Measurements from ENCODE around the gene TMF1.

DNA sequence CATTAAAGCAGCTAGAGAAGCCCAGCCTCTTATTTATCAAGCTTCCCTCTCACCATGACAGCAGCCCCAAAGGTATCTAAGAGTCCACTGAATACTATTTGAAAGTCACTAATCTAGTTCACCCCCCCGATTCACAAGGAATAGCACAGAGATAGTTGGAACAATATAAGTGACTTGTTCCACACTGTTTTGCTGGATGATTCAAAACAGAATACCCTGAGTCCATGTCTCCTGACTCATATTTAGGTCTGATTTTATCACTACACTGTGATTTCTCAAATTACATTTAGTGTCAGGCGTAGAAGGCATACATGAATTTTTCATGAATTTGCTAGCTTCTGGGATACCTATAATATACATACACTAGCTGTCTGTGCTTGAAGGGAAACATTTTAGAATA, 20.0 kb downstream of the TMF1 start:
- TF ChIP-seq, protein P1, sequence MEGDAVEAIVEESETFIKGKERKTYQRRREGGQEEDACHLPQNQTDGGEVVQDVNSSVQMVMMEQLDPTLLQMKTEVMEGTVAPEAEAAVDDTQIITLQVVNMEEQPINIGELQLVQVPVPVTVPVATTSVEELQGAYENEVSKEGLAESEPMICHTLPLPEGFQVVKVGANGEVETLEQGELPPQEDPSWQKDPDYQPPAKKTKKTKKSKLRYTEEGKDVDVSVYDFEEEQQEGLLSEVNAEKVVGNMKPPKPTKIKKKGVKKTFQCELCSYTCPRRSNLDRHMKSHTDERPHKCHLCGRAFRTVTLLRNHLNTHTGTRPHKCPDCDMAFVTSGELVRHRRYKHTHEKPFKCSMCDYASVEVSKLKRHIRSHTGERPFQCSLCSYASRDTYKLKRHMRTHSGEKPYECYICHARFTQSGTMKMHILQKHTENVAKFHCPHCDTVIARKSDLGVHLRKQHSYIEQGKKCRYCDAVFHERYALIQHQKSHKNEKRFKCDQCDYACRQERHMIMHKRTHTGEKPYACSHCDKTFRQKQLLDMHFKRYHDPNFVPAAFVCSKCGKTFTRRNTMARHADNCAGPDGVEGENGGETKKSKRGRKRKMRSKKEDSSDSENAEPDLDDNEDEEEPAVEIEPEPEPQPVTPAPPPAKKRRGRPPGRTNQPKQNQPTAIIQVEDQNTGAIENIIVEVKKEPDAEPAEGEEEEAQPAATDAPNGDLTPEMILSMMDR (IDR thresholded peaks at IDR 0.05) = no peak
- TF ChIP-seq POLR2A (IDR thresholded peaks at IDR 0.05) = no peak

All from Peyer's patch (tissue), 4 donors.